Activated CD4-positive, alpha-beta T cell treated with anti-CD3 and anti-CD28 coated beads, Interleukin-2, amount 50 U/mL, for 48 hours (primary cell): ENCODE measurements around the gene FH.

Experiments
- DNase-seq, 2 experiments: peaks; one replicate each; pipeline ENCODE4 v3.0.0-alpha.2; 2020

FH gene

DNA sequence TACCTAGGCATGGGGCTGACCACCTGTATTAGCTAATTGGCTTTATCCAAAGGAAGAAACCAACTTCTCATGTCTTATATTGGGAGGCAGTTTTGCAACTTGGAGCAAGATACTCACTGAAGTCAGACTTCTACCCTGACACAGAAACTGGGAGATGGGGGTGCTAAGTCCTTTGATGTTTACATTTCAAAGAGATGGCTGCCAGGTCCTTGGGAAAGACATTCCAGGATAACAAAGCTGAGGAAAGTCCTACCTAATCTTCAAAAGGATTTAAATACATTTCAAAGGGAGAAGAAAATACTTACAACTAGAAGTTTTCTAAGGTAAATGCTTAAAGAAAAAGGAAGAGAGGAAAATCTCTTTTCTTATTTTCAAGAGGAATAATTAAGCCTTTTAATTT is 62.1 kb downstream of the FH start:
- DNase-seq, result no peak

DNA sequence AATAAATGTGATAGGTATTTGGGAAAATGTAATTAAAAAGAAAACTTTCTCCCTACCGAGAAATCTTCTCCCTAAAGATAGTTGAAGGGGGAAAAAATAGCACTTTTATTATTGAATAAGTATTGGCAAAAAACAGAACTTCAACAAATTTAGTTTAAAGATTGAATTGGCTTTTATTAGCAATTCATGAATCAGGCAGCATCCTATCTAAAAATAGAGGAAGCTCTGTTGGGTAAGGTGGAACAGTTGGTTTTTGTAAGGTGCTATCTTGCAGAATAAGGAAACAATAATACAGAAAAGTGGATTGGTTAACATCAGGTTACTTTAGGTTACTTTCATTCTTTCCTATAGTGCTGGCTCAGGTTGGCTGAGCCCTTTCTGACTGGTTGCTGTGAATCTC is 62.8 kb downstream of the FH start:
- DNase-seq, result no peak

DNA sequence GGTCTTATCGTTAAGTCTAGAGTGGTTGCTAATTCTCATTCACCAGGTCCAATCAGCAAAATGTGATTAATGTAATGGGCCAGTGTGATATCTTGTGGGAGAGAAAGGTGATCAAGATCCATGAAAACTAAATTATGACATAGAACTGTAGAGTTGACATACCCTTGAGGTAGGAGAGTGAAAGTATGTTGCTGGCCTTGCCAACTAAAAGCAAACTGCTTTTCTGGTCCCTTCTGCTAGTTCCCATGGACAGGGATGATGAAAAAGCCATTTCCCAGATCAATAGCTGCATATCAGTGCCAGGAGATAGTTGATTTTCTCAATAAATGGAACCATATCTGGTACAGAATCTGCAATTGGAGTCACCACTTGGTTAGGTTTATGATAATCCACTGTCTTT is 65.8 kb downstream of the FH start:
- no peak for DNase-seq

DNA sequence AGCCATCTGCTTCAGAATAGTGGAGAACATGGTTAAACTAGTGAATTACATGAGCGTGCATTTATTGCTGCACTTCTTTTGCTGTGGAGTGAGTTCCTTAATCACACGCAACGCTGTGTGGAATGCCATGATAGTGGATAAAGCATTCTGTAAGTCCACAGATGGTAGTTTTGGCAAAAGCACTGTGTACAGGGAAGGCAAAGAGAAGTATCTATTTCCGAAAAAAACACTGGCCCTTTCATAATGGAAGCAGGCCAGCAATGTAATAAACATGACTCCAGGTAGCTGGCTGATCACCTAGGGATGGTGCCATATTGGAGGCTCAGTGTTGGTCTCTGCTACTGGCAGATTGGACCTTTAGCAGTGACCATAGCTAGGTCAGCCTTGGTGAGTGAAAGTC is 67.6 kb downstream of the FH start:
- DNase-seq, result no peak
